T-helper 2 cell treated with Interferon-gamma antibody and Interleukin-4, amounts not matched to agents 5 μg/mL and 100 μg/mL, for 36 hours (primary cell): ENCODE data around the gene MDGA2.

Experiments
- DNase-seq: peaks from one replicate; pipeline ENCODE4 v3.0.0; 2021; ENCODE audit warnings: low spot score
- H3K27ac Mint-ChIP-seq: one replicate; pipeline ENCODE4 v1.8.0; 2021; ENCODE audit warnings: mild to moderate bottlenecking, mixed read lengths
- H3K27me3 Mint-ChIP-seq: one replicate; pipeline ENCODE4 v1.8.0; 2021; ENCODE audit warnings: low read depth, mixed read lengths
- H3K36me3 Mint-ChIP-seq: one replicate; pipeline ENCODE4 v1.8.0; 2021; ENCODE audit warnings: low read depth, mixed read lengths
- H3K4me1 Mint-ChIP-seq: one replicate; pipeline ENCODE4 v1.8.0; 2021; ENCODE audit warnings: low read depth, mixed read lengths
- H3K4me3 Mint-ChIP-seq: one replicate; pipeline ENCODE4 v1.8.0; 2022; ENCODE audit warnings: mild to moderate bottlenecking, moderate library complexity, mixed read lengths
- H3K9me3 Mint-ChIP-seq: one replicate; pipeline ENCODE4 v1.8.0; 2021; ENCODE audit warnings: mixed read lengths

MDGA2 gene

GRCh38 chr14:46840944-46841720 is 834.3 kb downstream of the MDGA2 start:
- H3K36me3 Mint-ChIP-seq: no peaks in the 10 kb centered on the region

DNA sequence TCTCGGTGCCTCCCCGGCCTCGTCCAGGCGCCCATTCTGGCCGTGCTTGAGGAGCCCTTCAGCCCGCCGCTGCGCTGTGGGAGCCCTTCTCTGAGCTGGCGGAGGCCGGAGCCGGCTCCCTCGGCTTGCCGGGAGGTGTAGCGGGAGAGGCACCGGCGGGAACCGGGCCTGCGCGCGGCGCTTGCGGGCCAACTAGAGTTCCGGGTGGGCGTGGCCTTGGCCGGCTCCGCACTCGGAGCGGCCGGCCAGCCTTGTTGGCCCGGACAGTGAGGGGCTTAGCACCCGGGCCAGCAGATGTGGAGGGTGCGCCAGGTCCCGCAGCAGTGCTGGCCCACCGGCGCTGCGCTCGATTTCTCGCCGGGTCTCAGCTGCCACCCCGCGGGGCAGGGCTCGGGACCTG is 855.1 kb downstream of the MDGA2 start:
- H3K4me3 Mint-ChIP-seq: no peak overlapping the region
- H3K36me3 Mint-ChIP-seq: no peaks in the 10 kb centered on the region
- H3K27me3 Mint-ChIP-seq: no peaks in the 10 kb centered on the region

More at GRCh38 chr14:46840944-46841720, 834.3 kb downstream of the MDGA2 start:
- no peaks in the 10 kb centered on the region for H3K4me1 Mint-ChIP-seq
- H3K4me3 Mint-ChIP-seq: no peak overlapping the region
- no peak overlapping the region for H3K27ac Mint-ChIP-seq
- no peaks in the 10 kb centered on the region for H3K9me3 Mint-ChIP-seq
- no peak for DNase-seq
- no peaks in the 10 kb centered on the region for H3K27me3 Mint-ChIP-seq

DNA sequence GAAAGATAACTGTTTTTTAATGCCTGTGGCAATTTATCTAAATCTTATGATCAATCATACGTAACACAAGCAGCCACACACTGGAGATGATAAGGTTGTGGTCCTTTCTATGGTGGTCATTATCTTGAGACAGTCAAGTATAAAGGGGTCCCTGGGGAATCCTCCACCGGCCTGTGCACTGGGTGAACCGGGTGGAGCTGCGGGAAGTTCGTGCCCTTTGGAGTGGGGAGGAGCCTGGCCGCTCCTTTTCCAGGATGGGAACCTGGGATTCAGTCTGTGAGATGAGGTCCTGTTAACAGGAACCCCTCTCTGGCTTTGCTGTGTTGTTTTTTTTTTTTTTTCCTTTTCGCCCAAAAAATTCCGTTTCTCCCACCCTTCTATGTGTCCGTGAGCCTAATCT is 856.3 kb downstream of the MDGA2 start:
- Mint-ChIP-seq H3K4me3 (no peak overlapping the region), H3K27ac (no peak overlapping the region), H3K9me3 (peaks cover 30% of the 10 kb centered on the region), H3K36me3 (no peaks in the 10 kb centered on the region), H3K27me3 (no peaks in the 10 kb centered on the region), H3K4me1 (no peaks in the 10 kb centered on the region)
- DNase-seq: no peak

More for the DNA sequence above, 855.1 kb downstream of the MDGA2 start:
- H3K9me3 Mint-ChIP-seq: peaks cover 27% of the 10 kb centered on the region
- no peak for DNase-seq
- H3K4me1 Mint-ChIP-seq: no peaks in the 10 kb centered on the region
- H3K27ac Mint-ChIP-seq: no peak overlapping the region

GRCh38 chr14:46818147-46818546 is 857.3 kb downstream of the MDGA2 start:
- H3K27ac Mint-ChIP-seq: no peak overlapping the region
- peaks cover 31% of the 10 kb centered on the region for H3K9me3 Mint-ChIP-seq
- H3K36me3 Mint-ChIP-seq: no peaks in the 10 kb centered on the region
- DNase-seq: no peak
- no peak overlapping the region for H3K4me3 Mint-ChIP-seq
- H3K4me1 Mint-ChIP-seq: no peaks in the 10 kb centered on the region
- no peaks in the 10 kb centered on the region for H3K27me3 Mint-ChIP-seq

- H3K9me3 Mint-ChIP-seq: peaks cover 42% of the 10 kb centered on the region
Observed at GRCh38 chr14:46793144-46793543, 882.3 kb downstream of the MDGA2 start.

More at GRCh38 chr14:46793144-46793543, 882.3 kb downstream of the MDGA2 start:
- no peak overlapping the region for H3K4me3 Mint-ChIP-seq
- H3K27ac Mint-ChIP-seq: no peak overlapping the region
- H3K27me3 Mint-ChIP-seq: no peaks in the 10 kb centered on the region
- DNase-seq: no peak
- no peaks in the 10 kb centered on the region for H3K4me1 Mint-ChIP-seq
- no peaks in the 10 kb centered on the region for H3K36me3 Mint-ChIP-seq
